HG02642 (cell line): Measurements from ENCODE around the gene SERGEF.
"Not testable (repeated sequence)": the region's sequence is repeated elsewhere in the genome, so short reads cannot be mapped to it uniquely, and the experiment has no call there.

Experiments used
- ATAC-seq: cut with Tn5 transposase; IDR thresholded peaks from one replicate; pipeline ENCODE4 v1.9.1; 2021; ENCODE audit warnings: mild to moderate bottlenecking; ENCODE audit not compliant: unreplicated experiment, poor library complexity

SERGEF gene

DNA sequence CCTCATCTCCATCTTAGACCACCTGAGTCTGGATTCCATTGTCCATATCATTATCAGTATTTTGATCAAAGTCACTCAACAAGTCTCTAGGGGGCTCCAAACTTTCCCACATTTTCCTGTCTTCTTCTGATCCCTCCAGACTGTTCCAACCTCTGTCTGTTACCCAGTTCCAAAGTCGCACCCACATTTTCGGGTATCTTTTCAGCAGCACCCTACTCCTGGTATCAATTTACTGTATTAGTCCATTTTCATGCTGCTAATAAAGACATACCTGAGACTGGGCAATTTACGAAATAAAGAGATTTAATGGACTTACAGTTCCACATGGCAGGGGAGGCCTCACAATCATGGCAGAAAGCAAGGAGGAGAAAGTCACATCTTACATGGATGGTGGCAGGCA is 144.4 kb downstream of the SERGEF start:
- not testable (repeated sequence) for ATAC-seq

DNA sequence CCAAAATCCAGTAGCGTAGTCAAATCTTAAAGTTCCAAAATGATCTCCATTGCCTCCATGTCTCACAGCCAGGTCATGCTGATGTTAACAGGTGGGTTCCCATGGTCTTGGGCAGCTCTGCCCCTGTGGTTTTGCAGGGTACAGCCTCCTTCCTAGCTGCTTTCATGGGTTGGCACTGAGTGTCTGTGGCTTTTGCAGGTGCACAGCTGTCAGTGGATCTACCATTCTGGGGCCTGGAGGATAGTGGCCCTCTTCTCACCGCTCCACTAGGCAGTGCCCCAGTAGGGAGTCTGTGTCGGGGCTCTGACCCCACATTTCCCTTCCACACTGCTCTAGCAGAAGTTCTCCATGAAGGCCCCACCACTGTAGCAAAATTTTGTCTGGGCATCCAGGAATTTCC is 145.5 kb downstream of the SERGEF start:
- ATAC-seq = no peak

DNA sequence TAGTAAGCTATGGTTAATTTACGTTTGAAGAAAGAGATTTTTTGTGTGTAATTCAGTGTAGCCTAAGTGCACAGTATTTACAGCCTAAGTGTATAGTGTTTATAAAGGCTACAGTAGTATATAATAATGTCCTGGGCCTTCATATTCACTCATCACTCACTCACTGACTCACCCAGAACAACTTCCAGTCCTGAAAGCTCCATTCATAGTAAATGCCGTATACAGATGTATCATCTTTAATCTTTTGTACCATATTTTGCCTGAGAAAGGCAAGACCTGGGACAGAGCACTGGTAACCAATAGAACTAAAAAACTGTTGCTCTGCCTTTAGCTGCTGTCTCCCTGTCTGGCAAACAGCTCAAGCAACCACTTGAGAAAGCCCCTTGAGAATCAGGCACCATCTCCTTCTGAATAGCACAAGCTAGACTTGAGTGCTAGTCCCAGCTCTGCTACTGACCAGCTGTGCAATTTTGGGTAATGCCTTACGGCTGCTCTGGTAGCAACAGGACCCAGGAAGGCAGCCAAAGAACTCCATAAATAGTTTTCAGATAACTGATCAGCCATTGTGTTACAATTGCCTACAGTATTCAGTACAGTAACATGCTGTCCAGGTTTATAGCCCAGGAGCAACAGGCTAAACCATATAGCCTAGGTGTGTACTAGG is 146.9 kb downstream of the SERGEF start:
- no peak for ATAC-seq

DNA sequence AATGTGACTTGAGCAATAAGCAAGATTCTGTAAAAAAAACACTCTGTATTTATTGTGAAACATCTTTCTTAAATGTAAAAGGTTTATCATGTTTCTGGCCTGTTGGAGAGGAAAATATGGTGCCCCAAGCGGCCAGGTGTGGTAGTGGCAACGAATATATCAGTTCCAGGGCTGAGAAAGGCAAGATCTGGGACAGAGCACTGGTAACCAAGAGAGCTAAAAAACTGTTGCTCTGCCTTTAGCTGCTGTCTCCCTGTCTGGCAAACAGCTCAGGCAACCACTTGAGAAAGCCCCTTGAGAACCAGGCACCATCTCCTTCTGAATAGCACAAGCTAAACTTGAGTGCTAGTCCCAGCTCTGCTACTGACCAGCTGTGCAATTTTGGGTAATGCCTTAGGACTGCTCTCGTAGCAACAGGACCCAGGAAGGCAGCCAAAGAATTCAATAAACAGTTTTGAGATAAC is 148.3 kb downstream of the SERGEF start:
- peak; percentile 47 for ATAC-seq

DNA sequence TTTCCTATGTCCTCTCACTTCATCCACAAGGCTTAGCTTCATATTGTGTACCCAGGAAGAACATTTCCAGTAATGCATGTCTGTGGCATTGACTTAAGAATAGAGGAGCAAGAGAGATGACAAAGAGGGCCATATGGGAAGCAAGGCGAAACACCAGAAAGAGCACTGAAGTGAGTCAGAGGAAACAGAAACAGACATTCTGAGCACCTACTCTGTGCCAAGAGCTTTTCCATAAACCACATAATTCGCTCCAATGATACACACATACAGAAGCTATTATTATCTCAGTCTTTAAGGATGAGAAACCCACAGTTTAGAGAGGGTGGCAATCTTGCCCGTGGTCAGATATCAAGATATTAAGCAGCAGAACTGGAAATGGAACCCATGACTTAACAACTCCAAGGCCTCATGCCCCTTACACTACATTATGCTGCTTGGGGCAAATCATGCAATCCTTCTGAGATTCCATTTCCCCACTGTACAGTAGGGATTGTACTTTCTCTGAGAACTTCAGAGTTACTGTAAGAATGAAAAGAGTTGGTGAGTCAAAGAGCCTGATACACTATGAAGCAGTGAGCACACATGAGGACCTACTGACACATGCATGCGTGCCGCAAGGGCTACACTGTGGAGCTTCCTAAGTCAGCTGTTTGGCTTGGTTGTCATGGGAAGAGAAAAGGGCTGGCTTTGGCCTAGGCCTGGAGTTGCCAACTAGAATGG is 151.7 kb downstream of the SERGEF start:
- no peak for ATAC-seq

DNA sequence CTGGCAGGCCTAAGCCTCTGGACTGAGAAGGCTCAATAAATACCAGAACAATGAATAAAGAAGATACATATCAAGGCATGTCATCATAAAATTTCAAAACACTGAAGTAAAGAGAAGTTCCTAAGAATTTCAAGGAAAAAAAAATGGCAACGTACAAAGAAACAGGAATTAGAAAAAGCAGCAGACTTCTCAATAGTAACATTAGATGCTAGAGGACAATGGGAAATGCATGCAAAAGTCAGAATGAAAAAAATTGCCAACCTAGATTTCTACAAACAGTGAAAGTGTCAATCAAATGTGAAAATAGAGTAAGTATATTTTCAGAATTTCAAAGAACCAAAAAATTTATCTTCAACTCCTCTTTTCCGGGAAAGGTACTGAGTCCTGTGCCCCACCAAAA is 153.3 kb downstream of the SERGEF start:
- no peak for ATAC-seq

DNA sequence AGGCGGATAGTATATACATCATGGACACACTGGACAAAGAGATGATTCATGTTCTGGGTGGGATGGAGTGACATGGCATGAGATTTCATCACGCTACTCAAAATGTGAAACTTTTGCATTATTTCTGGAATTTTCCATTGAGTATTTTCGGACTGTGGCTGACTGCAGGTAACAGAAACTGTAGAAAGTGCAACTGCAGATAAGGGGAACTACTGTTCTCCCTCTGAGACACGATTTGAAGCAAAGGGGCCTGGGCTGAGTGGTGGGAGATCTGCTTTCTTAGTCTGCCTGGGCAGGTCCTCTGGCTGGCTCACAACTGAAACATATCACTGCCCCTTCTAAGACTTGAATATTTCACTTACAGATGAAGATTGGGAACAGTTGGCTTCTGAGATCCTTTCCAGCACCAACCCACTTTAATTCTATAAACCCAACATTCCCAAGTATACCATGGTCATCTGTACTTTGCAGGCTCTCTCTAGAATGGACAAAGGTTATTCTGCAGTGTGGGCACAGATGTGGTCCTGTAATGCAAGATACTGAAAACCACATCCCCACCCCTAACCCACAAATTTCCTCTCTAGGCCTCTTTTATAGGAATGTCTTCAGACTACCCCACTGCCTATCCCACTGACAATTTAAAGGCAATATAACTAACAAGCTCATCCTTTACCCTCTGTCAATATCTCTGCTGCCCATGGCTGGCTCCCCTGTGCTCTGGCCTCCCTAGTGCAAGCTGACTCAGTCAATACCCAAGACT is 157.1 kb downstream of the SERGEF start:
- peak; percentile 70 for ATAC-seq

DNA sequence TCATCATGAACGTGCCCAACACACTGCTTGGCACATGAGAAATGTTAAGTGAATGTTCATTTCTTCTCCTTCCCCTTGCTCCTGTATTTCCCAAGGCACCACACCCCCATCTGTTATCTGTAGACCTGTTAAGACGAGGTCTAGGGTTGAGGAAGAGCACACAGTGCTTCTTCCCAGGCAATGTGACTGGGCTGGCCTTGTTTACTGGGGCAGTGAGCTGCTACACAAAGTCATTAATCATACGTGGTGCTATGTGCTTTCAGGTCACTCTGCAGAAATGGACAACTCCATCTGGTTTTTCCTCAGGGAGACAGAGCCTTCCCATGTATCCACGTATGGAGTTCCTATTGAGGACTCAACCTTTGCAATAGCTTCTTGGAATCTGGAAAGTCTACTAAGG is 159.6 kb downstream of the SERGEF start:
- ATAC-seq = no peak

DNA sequence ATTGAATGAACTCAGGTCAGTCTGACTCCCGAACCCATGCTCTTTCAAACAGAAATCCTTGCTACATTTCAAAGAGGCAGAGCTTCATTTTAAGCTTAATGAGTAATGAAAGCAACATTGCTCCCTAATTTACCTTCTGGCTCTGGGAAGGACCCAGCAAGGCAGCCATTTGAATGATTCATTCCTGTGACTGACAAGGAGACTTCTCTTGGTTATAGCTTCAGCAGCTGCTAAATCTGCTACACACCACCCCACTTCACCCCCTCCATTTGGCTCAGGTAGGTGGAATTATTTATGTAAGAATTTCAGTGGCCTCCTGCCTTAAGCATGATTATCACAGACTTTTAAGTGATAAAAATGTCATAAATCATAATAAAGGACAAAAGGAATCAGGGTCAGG is 160.6 kb downstream of the SERGEF start:
- ATAC-seq = no peak

DNA sequence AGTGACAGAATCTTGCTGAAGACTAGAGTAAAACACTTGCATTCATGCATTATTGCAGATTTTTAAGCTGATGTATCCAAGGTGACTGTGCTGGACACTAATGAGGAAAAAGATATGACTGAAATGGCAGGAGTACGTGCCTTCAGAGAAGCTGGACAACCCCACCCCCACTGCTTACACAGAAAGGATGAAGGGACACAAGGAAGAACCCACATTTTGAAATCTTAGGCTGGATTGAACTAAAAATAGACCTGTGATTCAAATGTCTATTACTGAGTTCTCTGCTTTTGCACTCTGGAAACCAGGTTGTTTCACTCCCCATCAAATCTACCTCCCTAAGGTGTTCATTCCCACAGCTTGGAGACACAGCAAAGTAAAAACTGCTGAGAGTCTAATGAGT is 161.2 kb downstream of the SERGEF start:
- ATAC-seq = no peak

DNA sequence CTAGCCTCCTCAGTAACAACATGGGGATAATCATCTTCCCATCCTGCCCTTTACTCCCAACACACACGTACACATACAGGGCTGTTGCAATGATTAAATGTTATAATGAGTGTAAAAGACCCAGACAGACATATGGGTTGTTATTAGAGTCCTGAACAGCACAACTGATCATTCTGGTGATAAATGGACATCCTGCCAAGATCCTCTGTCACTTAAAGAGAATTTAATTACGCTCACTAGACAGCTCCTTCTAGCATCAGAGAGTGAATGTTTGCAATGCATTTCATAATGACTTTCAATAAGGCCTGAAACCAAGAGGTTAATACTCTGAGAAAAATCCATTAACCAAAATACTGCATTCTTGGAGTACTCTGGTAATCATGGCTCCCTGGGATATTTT is 162.5 kb downstream of the SERGEF start:
- no peak for ATAC-seq

DNA sequence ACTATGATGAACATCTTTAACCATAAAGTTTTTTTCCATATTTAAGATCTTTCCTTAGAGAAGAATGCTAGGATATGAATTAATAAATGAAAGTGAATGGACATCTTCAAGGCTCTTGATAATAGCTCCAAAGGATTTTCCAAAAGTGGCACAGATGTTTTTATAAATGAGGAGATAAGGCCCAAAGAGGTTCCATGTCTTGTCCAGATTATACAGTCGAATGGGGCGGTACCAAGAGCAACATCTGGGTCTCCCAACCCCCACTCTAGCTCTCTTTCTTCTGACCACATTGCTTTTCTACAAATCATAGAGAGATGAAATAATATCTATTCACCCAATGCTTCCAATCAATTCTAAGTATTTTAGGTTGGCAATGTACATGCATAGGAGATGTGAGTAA is 164.1 kb downstream of the SERGEF start:
- ATAC-seq = no peak

DNA sequence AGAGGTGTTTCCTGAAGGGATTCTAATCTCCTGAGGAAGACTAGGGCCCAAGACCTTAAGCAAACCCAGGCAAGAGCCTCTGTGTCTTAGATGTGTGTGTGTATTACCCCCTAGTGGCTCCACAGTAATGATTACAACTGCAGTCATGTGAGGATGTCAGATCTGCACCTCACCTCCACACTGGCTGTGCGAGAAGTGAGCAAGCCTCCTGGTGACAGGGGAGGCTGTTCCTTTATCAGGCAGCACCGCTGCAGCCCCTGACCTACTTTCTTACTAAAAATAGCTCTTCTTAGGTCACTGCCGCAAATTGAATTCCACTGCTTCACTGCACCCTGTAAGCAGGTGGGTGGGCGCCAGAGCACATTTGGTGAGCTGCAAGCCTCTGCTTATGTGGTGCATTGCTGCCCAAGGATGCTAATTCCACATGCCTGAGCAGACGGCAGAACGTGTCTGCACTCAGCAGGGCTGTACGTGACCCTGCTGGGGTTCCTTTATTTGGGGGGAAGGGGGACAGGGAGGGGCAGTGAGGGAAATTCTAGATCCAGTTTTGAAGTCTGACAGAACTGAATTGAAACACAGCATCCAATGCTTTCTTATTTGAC is 165.9 kb downstream of the SERGEF start:
- no peak for ATAC-seq

DNA sequence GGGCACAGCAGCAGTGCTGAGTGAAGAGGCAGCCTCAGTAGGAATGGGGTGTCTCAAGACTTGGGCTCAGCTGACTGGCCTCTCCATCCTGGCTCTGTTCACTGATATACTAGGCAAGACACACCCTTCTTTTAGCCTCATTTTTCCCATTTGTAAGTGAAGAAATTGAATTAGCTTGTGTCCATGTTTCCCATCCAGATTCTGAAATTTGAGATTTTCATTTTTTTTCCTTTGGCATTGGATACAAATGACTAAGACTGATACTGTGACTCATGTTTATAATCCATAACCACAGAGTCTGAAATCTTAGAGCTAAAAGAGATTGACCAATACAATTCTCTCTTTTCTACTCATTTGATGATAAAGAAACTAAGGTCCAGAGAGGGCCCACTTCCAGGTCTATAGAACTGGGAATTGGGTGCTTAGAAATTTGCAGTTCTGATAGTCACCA is 167.4 kb downstream of the SERGEF start:
- ATAC-seq = no peak

DNA sequence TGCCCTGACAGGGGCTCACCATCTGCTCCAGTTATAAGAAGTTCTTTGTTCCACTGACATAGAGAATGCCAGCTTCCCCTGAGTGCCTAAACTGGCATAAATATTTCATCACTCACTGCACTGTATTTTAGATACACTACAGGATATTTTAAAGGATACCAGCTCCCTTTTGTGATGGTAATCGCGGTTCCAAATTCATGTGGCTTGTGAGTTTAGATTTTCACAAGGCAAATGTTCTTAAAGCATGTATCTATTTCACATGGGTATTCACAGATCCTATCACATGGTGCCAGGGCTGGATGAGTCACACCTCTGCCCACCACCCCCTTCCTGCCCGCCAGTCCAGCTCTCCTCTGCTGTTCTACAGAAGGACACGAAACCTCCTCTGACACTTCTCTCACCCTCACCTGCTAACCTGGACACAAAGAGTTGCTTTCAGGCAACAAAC is 172.7 kb downstream of the SERGEF start:
- no peak for ATAC-seq

DNA sequence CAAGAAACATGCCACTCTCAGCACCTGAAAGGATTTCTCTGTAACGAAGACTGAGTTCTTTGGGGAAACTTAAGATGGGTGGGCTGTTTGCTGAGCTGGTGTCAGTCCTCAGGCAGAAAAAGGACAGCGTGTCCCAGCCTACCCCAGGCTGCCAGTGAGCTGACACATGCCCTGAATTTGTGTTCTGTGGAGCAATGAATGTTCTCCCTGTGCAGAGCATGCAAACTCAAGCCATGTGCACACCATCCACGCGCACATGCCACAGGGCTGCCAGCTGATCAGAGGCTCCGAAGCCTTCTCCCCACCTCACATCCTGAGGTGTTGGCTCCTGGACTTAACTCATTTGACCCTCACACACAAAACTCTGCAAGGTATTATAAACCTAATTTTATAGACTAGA is 173.4 kb downstream of the SERGEF start:
- ATAC-seq = no peak

DNA sequence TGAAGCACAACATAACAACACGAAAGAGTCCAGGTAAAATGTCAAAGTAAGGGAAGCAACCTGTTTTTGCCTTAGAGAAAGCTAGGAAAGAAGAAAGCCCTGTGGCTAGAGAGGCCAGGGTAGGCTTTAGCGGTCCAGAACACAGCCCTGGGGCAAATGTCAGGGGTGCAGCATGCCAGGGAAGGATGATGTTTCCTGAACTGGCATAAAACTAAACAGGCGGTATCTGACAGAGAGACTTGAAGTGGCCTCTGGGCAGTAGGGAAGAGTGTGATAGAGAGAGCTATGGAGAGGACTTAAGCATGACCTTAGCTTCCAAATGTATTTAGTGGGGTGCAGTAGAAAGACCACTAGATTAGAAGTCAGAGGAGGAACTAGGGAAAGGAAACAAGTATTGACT is 174.7 kb downstream of the SERGEF start:
- ATAC-seq = no peak

DNA sequence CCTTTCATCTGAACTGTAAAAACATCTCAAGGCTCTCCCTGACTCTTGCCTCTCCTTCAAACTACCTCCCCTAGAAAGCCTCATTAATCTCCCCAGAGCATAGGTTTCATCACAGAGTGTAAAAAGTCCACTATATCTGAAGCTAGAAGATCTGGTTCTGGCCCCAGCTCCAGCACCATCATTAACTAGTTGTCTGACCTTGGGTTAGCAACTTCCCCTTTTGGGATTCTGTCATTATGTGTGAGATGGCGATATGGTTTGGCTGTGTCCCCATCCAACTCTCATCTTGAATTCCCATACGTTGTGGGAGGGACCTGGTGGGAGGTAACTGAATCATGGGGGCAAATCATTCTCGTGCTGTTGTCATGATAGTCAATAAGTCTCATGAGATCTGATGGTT is 181.0 kb downstream of the SERGEF start:
- no peak for ATAC-seq

DNA sequence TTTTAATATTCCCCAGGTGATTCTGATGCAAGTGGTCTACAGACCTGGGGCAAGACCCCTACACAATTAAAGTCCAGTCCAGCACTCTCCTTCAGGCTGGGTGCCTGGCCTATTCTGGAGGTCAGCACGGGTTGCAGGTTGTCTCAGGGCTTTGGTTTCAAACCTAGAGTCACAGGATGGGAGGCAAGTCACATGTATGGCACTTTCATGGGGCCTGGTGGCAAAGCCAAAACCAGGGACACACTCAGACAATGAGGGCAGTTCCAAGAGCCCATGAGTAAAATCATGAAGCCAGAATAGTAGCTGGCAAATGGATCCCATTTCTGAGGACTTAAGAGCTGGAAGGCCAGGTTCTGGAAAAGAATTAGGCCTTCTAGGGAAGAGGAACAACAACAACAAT is 181.6 kb downstream of the SERGEF start:
- ATAC-seq = no peak

DNA sequence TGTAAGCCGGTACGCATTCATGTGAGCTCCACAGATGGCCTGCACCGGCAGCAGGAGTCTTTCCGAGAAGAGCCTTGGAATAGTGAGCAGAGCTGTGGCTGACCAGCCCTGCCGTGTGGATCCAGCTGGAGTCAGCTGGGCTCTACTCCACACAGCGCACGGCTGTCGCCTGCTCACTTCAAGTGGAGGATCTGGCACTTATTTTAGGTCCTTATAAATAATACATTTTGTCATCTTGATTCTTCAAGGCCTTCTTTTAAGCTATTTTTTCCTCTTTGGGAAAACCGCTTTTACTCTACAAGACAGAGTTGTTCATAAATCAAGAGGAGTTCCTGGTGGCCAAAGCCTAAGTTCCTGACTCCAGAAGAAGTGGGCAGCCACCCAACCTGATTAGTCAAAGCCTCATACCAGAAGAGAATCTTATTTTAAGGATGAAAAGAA is 184.5 kb downstream of the SERGEF start:
- no peak for ATAC-seq

DNA sequence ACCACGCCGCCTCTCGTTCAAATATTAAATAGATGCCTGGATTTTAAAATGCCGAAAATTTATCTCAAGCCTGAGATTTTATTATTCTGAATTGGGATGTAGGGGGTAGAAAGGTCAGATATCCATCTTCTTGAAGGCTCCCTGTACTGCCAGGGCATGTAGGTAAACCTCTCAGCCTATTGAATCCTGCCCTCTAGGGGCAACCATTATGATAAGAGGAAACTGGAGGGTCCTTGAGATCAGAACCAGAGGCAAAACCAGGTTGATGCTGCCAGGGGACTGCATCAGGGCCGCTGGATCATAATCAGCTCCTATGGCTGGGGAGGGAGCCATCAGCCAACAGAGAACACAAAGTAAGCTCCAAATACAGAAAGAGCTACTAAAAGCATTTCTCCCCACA is 185.8 kb downstream of the SERGEF start:
- ATAC-seq = no peak
